Raji (cell line): Measurements from ENCODE around the gene CATSPERZ.

ENCODE experiments used
- POLR2A ChIP-seq: IDR thresholded peaks from 2 replicates; pipeline ENCODE4 v1.6.1; 2011; ENCODE audit warnings: low read depth, low read length, control low read depth; ENCODE audit not compliant: insufficient read depth

The CATSPERZ gene

DNA sequence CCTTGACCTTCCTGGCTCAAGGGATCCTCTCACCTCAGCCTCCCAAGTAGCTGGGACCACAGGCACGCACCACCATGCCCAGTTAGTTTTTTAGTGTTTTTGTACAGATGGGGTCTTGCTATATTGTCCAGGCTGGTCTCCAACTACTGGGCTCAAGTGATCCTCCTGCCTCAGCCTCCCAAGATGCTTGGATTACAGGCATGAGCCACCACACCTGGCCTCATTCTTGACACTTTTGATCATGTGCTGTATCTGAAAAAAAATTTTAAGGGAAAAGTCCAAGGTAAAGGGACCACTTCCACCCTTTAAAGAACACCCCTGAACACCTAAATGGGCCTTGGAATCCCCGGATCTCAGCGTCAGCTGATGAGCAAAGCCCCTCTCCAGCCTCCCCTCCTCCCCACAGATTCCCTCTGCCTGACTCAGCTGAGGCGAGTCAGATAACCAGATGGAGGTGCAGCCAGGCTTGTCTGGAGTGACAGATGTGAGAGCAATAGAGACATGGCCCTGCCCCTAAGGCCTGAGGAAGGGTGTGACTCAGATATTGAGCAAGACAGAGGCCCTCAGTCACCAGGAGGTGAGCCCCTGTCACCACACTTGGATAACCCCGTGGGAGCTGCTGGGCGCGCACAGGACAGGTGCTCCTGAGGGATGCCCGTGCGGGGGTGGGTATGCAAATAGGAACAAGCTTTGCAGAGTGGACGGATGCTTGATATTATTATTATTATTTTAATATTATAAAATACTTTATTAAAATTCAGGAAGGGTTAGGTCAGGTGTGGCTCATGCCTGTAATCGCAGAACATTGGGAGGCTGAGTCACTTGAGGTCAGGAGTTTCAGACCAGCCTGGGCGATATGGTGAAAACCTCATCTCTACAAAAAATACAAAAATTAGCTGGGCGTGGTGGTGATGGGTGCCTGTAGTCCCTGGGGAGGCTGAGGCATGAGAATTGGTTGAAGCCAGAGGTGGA is 34.9 kb downstream of the CATSPERZ start:
- peak; percentile 54 for TF ChIP-seq POLR2A

DNA sequence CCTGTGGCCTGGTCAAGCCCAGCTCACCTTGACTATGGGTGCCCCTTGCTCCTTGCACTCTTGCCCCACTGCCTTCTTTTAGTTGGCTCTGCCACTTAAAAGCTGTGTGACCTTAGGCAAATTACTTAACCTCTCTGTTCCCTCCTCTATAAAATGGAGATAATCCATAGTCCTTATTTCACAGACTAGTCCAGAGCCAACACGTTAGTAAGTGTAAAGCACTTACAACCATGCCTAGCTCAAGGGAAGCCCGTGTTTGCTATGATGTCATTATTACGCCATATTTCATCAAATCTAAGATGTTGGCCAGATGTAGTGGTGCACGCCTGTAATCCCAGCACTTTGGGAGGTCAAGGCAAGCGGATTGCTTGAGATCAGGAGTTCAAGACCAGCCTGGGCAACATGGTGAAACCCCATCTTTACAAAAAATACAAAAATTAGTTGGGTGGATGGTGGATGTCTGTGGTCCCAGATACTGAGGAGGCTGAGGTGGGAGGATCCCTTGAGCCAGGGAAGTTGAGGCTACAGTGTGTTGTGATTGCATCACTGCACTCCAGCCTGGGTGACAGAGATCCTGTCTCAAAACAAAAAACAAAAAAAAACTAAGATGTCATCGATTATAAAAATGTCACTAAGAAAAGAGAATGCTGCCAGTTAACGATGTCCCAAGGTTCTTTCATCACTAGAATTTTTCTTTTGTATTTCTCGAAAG is 37.5 kb downstream of the CATSPERZ start:
- TF ChIP-seq POLR2A: no peak

- TF ChIP-seq POLR2A: no peak
Measured at GRCh38 chr11:64338716-64339115, 38.6 kb downstream of the CATSPERZ start.

GRCh38 chr11:64339286-64339685 is 39.1 kb downstream of the CATSPERZ start:
- no peak for TF ChIP-seq POLR2A

DNA sequence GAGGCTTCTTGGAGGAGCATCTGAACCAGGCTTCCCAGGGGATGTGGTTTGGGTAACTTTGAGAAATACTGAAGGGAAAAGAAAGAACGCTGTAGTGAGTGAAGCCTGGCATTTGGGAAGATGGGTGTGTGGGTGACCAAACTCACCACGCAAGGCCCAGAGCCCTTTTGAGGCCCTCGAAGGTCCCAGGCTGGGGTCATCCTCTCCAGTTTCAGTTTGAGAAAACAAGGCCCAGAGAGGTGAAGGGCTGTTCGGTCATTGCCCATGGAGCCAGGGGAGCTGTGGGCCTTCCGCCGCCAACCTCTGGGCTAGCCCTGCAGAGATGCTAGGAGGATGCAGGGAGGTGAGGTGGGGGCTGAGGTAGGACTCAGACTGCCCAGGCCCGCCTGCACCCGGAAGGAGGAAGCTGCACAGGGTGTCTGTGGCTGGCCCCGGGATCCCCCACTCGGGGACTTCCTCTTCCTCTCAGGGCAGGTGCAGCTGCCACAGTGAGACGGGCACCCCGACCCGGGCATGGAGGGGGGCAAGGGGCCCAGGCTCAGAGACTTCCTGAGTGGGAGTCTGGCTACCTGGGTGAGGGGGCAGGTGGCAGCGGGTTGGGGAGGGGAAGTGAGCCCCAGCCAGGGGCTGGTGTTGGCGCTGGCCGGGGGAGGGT is 39.7 kb downstream of the CATSPERZ start, which contains the start of gene CCDC88B:
CCDC88B (plus strand) TSS at position 451 of the 655 bp plus-strand sequence; CDS start at position 514, 63 bp downstream.
- peak; percentile 79 for TF ChIP-seq POLR2A

DNA sequence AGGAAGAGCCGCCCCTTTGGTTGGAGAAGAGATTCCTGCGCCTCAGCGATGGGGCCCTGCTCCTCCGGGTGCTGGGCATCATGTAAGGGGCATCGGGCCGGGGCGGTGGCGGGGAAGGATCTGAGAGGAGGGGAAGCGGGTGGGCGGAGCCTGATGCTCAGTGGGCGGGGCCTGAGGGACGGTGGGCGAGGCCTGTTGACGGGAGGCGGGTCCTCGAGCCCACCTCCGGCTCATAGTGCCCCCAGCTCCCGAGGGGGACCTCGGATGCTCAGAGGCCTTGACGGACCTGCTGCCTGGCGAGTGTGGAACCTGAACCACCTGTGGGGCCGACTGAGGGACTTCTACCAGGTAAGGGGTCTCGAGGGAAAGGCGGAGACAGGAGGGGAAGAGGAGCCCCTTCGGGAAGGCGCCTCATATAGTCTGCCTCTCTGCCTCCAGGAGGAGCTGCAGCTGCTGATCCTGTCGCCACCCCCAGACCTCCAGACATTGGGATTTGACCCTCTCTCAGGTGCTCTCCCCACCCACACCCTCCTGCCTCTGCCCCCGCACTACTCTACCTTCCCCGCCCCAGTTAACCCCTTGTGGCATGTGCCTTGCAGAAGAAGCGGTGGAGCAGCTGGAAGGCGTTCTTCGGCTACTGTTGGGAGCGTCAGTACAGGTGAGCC is 40.6 kb downstream of the CATSPERZ start:
- TF ChIP-seq POLR2A: peak; percentile 69

- no peak for TF ChIP-seq POLR2A
Measured at GRCh38 chr11:64341429-64341828, 41.3 kb downstream of the CATSPERZ start.

- no peak; the same call in 1 of the 2 replicates for TF ChIP-seq POLR2A
Measured at GRCh38 chr11:64341851-64342791, 42.0 kb downstream of the CATSPERZ start.

GRCh38 chr11:64342869-64343745 is 42.9 kb downstream of the CATSPERZ start:
- TF ChIP-seq POLR2A: no peak

DNA sequence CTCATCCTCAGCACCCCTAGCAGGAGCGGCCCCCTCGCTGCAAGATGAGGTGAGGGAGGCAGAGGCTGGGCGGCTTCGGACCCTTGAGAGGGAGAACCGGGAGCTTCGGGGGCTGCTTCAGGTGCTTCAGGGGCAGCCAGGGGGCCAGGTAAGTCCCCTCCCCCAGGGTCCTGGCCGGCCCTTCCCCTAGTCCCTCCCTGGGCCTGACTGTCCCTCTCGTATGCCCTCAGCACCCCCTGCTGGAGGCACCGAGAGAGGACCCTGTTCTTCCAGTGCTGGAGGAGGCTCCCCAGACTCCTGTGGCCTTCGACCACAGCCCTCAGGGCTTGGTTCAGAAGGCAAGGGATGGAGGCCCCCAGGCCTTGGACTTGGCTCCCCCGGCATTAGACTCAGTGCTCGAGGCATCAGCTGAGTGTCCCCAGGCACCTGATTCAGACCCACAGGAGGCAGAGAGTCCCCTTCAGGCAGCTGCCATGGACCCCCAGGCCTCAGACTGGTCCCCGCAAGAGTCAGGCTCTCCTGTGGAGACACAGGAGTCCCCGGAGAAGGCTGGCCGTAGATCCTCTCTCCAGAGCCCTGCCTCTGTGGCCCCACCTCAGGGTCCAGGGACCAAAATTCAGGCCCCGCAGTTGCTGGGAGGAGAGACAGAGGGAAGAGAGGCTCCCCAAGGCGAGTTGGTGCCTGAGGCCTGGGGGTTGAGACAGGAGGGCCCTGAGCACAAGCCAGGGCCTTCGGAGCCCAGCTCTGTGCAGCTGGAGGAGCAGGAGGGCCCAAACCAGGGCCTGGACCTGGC is 43.8 kb downstream of the CATSPERZ start:
- no peak for TF ChIP-seq POLR2A

GRCh38 chr11:64344787-64345186 is 44.6 kb downstream of the CATSPERZ start:
- TF ChIP-seq POLR2A: no peak

DNA sequence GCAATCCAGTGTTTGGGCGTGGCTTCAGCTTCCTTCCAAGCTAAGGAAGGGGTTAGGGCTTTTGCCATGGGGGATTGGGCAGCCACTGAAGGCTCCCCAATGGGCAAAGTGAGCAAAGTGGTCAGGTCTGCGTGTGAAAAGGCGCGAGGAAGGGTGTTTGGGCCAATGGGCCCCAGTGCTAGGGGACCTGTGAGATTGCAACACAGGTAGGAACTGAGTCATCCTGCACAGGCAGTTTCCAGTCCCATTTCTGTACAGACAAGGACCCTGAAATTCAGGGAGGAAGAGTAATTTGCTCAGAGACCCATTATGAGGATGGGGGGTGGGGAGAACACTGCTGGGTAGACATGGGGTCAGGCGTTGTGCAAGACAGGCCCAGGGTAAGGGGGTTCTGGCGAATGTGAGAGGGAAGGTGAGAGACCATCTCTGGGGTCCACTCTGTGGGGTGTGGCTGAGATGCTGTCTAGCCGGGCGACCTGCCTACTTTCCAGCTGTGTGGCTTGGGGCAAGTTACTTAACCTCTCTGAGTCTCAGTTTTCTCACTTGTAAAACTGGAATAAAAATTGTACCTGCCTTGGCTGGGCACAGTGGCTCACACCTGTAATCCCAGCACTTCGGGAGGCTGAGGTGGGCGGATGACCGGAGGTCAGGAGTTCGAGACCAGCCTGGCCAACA is 47.2 kb downstream of the CATSPERZ start:
- no peak for TF ChIP-seq POLR2A
